NCI-H524 treated with DMSO at 0.1 percent for 48 hours (cell line): ENCODE data around the gene ARHGAP33.
"Not testable (repeated sequence)": the region's sequence is repeated elsewhere in the genome, so short reads cannot be mapped to it uniquely, and the experiment has no call there.

Experiments used
- DNase-seq: peaks from one replicate; lab custom pipeline; 2025; lab: John Stamatoyannopoulos, UW

Gene ARHGAP33

GRCh38 chr19:35792312-35792711 lies 16.9 kb downstream of the ARHGAP33 start:
- no peak for DNase-seq

- DNase-seq, result no peak
Measured at GRCh38 chr19:35792888-35793287, 17.5 kb downstream of the ARHGAP33 start.

GRCh38 chr19:35793381-35794165 lies 18.2 kb downstream of the ARHGAP33 start:
- no peak for DNase-seq

GRCh38 chr19:35795564-35795963 lies 20.2 kb downstream of the ARHGAP33 start:
- not testable (repeated sequence) for DNase-seq

DNA sequence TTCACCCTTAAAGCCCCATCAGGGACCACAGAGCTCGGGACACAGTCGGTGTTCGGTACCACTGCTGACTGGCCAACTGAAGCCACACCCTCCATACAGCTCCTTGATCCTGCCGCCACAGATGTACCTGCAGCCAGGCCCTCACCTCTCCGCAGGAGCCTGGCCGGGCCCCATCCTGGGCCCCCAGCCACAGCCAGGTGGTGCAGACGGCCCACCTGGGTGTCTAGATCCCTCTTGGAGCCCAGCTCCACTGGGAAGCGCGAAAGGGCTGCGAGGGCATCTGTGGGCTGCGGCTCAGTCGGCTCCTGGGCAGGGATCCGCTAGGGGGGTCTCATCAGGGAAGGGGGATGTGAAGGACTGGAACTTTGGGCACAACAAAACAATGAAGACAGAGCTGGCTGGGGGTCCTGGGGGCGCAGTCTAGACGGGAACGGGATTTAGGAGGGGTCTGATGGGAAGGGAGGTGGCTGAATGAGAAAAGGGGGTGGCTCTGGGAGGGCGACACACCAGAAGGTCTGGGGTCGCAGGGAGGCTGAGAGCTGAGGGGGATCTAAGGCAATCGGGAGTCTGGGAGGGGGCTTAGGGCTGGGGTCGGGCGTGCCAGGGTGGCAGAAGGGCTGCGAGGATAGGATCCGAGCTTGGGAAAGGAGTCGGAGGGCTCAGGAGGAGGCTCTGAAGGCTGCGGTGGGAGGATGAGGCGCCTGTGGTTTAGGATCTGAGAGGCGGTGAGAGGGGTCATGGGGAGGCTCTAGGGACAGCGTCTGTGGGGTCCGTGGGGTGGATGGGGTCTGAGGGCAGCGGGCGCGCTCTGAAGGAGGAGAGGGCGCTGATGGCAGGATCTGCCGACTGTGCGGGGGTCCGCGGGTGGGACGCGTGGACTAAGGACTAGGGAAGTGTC lies 21.5 kb downstream of the ARHGAP33 start:
- DNase-seq, result no peak

DNA sequence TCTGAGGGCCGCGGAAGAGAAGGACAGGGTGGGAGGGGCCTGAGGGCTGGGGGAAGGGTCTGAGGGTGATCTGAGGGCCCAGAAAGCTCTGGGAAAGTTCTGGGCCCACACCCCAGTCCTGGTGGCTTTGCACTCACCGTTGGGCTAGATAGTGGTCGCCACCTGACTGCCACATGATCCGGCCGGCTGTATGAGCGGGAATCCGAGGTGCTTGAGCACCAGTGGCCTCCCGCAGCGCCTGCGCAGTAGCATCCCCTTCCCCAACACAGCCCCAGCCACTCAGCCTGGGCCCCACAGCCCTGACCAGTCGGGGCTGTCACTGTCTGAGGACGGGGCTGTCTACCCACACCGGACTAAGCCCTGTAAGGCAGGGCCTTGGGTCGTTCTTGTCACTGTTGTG lies 22.3 kb downstream of the ARHGAP33 start:
- no peak for DNase-seq

- no peak for DNase-seq
Measured at GRCh38 chr19:35801828-35802227, 26.5 kb downstream of the ARHGAP33 start.

GRCh38 chr19:35805526-35806102 lies 30.2 kb downstream of the ARHGAP33 start:
- no peak for DNase-seq

GRCh38 chr19:35806597-35806996 lies 31.2 kb downstream of the ARHGAP33 start:
- no peak for DNase-seq

DNA sequence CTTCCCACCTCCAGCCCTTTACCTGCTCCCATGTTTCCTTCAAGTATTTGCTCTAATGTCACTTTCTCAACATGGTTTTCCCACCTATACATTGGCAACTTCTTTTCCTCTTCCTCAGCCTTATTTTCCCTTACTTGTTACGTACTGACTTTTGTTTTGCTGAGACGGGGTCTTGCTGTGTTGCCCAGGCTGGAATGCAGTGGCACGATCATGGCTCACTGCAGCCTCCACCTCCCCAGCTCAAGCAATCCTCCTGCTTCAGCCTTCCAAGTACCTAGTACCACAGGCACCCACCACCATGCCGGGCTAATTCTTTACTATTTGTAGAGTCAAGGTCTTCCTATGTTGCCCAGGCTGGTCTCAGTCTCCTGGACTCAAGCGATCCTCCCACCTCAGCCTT lies 32.3 kb downstream of the ARHGAP33 start:
- DNase-seq, result no peak

DNA sequence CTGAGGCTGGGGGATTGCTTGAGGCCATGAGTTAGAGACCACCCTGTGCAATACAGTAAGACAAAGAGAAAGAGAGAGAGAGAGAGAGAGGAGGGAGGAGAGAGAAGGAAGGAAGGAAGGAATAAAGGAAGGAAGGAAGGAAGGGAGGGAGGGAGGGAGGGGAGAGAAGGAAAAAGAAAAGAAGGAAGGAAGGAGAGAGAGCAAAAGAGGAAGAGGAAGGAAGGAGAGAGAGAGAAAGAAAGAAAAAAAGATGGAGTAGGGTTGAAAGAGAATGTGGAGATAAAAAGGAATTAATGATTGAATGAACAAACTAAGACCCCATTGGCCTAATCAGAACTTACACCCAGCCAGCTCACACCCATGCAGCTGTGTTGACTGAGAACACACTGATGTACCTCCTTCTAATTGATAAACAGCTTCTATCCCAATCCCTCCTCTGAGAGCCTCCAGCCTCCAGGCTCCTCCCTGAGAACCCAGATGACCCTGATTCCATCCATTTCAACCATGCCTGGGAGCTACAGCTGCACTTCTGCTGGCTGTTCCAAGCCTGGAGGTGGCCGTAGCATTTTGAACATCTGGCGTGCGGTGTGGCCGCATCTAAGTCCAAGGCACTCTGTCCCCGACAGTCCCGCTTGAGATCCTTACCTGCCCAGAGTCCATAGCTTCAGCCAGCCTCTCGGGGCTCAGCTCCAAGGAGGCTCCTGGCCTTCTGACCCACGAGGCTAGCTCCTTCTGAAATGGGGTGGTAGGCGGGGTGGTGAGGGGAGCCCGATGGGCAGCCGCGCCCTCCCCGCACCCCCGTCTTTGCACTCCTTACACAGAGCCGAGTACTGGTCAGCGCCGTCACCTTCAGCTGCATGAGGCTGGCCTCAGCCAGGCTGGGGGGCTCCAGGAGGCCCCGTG lies 36.2 kb downstream of the ARHGAP33 start:
- no peak for DNase-seq

DNA sequence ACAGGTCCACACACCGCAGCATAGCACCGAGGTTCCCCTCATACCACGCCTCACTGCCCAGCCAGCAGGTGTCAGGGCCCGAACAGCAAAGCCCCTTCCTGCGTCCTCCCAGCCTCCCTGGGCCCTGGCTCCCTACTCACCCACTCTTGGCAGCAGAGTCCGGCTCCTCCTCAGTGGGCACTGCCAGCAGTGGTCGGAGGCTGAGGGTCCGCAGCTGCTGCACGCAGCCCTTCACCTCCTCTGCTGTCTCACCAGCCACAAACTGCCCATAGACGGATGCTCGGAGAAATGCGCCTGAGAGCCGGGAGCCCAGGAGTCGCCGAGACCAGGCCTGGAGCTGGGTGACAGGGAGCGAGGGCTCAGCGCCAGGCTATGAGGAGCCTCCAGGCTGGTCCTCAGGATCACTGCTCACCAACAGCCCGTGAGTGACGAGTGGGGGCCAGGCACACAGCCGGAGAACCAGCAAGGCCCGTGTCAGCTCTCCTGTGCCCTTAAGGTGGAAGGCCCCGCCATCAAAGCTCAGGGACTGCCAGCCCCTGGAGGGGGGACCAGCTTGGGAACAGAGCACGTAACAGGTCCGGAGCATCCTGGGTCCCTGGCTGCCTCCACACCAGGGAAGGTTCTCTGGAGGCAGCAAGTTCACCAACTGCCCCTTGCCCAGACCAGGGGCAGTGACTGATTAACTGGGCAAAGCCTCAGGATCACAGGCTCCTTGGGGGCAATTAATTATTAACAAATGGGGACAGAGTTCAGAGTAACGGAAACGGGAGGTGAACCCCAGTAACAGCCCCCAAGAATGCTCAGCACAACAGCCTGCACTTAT lies 37.1 kb downstream of the ARHGAP33 start, which contains the start of gene PRODH2:
TSS of gene PRODH2 (minus strand) at position 626 of the 823 bp plus-strand sequence. CDS start at position 586, 40 bp downstream.
- DNase-seq, result no peak

DNA sequence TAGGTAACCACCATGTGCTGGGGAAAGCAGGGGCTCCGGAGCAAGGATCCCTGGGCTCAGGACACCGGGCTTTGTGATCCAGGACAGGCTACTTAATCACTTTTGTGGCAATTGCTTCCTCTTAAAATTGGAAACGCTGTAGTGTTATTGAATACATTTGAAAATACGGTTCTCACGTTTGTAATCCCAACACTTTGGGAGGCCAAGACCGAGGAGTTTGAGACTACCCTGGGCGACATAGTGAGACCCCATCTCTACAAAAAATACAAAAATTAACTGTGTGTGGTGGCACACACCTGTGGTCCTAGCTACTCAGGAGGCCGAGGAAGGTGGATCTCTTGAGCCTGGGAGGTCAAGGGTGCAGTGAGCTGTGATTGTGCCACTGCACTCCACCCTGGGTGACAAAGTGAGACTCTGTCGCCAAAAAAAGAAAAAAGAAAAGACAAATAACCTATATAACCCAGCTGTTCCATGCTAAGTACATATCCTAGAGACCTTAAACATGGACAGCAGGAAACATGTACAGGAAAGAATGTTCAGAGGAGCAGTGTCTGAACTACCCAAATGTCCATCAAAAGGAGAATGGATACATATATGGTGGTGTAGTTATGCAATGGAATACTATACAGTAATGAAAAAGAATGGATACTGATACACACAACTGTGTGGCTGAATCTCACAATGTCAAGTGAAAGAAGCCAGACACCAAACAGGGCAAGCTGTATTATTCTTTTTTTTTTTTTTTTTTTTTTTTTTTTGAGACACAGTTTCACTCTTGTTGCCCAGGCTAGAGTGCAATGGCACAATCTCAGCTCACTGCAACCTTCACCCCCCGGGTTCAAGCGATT lies 37.9 kb downstream of the ARHGAP33 start:
- DNase-seq, result no peak

GRCh38 chr19:35816262-35816661 lies 40.9 kb downstream of the ARHGAP33 start:
- no peak for DNase-seq

DNA sequence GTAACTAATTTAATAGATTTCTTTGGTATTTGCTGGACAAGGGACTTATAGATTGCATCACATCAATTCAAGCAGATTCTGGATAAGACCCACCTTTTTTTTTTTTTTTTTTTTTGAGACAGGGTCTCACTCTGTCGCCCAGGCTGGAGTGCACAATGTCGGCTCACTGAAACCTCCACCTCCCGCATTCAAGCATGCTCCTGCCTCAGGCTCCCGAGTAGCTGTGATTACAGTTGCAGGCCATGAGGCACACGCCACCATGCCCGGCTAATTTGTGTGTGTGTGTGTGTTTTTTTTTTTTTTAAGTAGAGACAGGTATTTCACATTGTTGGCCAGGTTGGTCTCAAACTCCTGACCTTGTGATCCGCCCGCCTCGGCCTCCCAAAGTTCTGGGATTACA lies 41.5 kb downstream of the ARHGAP33 start:
- DNase-seq, result no peak

DNA sequence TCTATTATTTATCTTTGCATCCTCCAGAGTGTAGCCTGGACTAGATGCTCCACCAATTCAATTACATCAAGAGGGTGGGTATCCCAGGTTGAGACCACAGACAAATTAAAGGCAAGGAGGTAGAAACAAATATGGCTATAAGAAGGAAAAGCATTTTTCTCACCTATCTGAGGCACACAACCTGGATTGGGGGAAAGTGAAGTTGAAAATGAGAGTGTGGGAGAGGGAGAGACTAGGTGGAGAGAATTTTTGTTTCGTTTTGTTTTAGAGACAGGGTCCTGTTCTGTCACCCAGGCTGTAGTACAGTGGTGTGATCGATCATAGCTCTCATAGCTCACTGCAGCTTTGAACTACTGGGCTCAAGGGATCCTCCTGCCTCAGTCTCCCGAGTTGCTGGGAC lies 43.1 kb downstream of the ARHGAP33 start:
- no peak for DNase-seq

DNA sequence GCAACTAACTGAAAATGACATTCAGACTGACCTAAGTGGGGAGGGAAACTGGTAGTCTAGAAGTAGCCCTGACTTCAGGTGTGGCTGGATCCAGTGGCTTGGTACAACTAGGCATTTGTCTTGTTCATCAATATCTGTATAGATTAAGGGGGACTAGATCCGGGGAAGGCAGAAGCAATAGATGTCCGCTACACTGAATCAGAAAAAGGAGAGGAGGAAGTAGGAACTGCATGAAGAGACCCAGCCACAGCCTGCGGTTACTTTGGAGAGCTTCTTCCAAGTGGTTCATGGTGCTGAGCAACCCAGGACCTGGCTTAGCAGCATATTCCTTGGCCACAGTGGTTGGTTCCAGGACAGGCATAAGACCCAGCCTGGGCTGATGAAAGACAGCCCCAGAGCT lies 47.2 kb downstream of the ARHGAP33 start:
- DNase-seq, result no peak

GRCh38 chr19:35824150-35824549 lies 48.8 kb downstream of the ARHGAP33 start:
- DNase-seq, result no peak

GRCh38 chr19:35828692-35829301 lies 53.4 kb downstream of the ARHGAP33 start:
- no peak for DNase-seq
